Forelimb muscle (tissue), 1 donor: ENCODE measurements around the gene GRAP2. TPM values are rescaled to one million over a fixed set of nuclear protein-coding genes. Genes with fewer than 3 reads are reported as not detected.

ENCODE experiments used
- DNase-seq: peaks from one replicate; pipeline ENCODE4 v3.0.0-alpha.2; 2013; ENCODE audit warnings: low read depth
- polyA plus RNA-seq: library from polyadenylated mRNA; unstranded; fragments of 120-200 nt; gene quantifications from one replicate; pipeline ENCODE4 v1.2.1, GENCODE V29; 2013; ENCODE audit not compliant: insufficient read length

GRAP2 gene
- polyA plus RNA-seq, 1 donor: 0.61 TPM

GRCh38 chr22:40014667-40015248 is 113.9 kb downstream of the GRAP2 start:
- DNase-seq: no peak

- DNase-seq: no peak
Measured at GRCh38 chr22:40015358-40015976, 114.6 kb downstream of the GRAP2 start.

GRCh38 chr22:40018051-40018450 is 117.2 kb downstream of the GRAP2 start:
- DNase-seq: no peak

GRCh38 chr22:40019100-40019499 is 118.2 kb downstream of the GRAP2 start:
- DNase-seq: no peak

GRCh38 chr22:40020956-40021355 is 120.1 kb downstream of the GRAP2 start:
- DNase-seq: no peak

GRCh38 chr22:40021401-40022000 is 120.6 kb downstream of the GRAP2 start:
- DNase-seq: no peak

GRCh38 chr22:40022536-40023240 is 121.8 kb downstream of the GRAP2 start:
- no peak for DNase-seq

Other genes with a start within 250 kb of the GRAP2 start
- not detected for gene ENTHD1, start 7.3 kb upstream of the GRAP2 start, polyA plus RNA-seq
- gene TMA7B, start 59.3 kb downstream of the GRAP2 start, polyA plus RNA-seq: 0.10 TPM
- gene FAM83F, start 93.9 kb downstream of the GRAP2 start, polyA plus RNA-seq: 0.09 TPM